Stimulated activated CD4-positive, alpha-beta T cell treated with anti-CD3 and anti-CD28 coated beads, Interleukin-4, amount 100 ng/mL, for 4 hours (primary cell): ENCODE data around the gene PPFIA2.
"Not testable (repeated sequence)": the region's sequence is repeated elsewhere in the genome, so short reads cannot be mapped to it uniquely, and the experiment has no call there.

Experiments
- DNase-seq, 2 experiments: peaks; one replicate each; pipeline ENCODE4 v3.0.0-alpha.2; 2020

The PPFIA2 gene

DNA sequence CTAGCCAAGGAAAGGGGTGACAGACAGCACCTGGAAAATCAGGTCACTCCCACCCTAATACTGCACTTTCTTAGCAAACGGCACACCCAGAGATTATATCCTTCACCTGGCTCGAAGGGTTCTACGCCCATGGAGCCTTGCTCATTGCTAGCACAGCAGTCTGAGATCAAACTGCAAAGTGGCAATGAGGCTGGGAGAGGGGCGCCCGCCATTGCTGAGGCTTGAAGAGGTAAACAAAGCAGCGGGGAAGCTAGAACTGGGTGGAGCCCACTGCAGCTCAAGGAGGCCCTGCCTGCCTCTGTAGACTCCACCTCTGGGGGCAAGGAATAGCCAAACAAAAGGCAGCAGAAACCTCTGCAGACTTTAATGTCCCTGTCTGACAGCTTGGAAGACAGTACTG lies 99.8 kb downstream of the PPFIA2 start:
- DNase-seq: not testable (repeated sequence)

DNA sequence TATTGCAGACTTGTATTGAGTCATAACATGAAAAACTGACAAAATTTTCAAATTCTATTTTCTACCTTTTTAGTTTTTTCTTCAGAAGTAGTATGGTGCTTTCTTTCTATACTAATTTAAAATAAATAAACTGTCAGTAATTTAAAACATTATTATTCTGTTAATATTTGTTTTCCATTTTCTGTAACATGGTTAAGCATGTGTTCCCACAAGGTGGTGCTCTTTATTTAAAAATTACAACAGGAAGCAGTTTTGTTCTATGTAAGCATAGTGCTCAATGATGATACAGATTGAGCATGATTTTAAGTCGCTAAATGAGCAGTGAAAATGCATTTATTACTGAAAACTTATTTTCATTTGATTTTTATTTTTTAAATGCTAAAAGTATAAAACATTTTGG lies 114.6 kb downstream of the PPFIA2 start:
- DNase-seq: no peak

- DNase-seq: no peak
These were observed 120.0 kb downstream of the PPFIA2 start for GRCh38 chr12:81639196-81639595.

DNA sequence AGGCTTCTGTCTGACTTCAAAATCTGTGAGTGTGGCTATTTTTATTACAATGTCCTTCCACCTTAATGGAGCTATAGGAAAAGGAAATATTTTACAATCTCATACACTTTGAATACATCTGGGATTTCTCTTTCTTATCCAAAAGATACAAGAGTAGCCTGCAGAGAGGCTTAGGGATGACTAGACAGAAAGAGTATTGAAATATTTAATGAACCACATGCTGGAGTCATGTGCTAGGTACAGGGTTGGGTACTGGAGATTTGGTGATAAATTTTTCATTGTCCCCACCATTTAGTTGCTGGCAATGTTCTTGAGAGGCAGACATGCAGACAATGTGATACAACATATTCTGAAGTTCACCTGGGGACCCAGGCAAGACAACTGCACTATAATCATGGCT lies 126.0 kb downstream of the PPFIA2 start:
- DNase-seq: no peak

GRCh38 chr12:81627336-81628189 lies 131.6 kb downstream of the PPFIA2 start:
- no peak for DNase-seq

DNA sequence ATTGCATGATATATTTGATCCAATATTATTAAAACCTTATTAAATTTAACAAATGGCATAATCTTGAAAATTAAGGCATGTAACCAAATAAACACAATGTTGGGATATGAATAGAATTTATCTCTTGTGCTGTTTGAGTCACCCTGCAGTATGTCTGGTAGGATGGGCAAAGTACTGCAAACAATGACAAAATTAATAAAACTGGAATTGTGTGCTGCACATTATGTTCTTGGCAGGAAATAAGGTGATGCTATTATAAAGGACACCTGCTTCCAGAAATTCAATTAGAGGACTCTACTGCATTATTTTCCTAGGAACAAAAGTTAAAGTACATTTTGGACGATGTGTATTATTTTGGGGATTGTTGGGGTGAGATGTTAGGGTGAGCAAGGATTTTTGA lies 132.7 kb downstream of the PPFIA2 start:
- DNase-seq: no peak

DNA sequence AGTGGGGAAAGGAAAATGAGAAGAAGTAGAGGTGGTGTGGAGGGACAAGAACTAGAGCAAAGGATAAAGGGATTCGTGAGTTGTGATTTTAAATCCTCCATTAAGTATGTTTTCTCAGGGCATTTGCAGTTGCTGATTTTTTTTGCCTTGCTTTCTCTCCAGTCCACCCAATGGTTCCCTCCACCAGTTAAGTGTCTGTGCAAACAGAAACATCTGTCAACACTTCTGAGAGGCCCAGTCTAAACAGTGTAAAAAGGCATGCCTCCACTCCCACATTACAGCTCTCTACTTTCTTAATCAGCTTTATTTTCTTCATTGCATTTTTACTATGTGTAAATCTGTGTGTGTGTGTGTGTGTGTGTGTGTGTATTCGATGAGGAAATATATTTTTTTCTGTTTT lies 141.2 kb downstream of the PPFIA2 start:
- DNase-seq: no peak

DNA sequence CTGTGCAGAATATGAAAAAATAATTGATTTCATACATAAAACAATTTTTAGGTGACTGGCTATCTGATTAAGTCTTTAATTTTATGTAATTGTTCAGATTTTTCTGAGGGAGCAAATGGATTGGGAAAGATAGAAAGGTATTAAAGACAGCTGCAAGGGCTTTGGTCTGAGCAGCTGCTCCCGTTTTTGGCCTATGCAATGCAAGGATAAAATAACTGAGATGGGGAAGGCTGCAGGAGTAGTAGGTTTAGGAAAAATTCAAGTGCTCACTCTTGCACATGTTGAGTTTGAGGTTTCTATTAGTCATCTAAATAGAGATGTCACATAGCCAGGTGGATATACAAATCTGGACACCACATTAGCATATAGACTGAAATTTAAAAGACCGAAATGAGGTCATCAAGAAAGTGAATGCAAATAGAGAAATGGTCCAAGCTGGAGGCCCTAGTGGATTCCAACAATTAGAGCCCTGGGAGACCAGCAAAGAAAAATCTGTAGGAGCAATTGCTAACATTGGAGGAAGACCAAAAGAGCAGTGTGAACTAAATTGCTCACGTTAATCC lies 144.0 kb downstream of the PPFIA2 start:
- no peak for DNase-seq

- DNase-seq: no peak
These were observed 147.9 kb downstream of the PPFIA2 start for GRCh38 chr12:81610955-81611889.

DNA sequence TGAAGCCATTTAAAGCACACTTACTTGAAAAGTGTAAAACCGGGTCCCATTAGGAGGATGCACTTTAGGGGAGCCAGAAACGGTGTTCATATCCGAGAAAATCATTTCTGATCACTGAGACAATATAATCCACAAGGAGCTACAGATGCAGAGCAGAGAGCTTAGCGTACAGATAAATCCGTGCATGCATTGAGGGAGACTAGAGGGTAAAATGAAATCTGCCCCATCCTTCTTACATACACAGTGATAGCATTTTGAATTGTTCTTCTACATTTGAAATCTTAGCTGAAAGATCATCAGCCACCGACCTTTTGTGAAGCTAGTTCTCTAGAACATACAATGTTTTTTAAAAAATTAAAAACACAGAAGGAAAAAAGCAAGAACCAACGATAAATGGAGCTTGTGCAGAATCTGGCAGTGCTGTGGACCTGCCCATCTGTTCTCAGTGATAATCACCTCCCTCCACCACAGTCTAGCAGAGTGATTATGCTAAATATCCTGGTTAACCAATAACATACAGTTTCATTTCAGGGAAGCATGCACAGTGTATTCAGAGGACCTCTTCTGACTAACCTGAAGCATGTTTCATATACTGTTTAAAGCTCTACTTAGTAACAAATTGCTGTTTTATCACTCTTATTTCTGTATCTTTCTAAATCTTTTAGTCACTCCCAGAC lies 161.1 kb downstream of the PPFIA2 start:
- no peak for DNase-seq

DNA sequence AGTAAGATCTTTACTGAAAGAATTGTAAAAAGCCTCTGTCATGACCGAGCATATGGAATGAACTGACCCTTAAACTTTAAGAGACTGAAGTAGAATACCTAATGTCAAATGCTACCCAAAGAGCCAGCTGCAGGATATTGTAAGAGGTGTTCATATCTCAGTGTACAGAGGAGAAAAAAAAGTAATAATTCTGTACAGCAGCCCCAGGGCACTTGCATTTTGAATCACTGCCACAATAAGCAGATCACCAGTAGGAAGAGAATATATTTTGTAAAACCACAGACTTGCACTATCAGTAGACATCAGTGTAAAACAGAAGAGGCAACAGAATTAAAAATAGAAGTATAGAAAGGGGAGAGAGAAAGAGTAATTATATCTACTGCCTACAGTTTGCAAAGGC lies 162.6 kb downstream of the PPFIA2 start:
- no peak for DNase-seq

GRCh38 chr12:81591256-81591655 lies 167.9 kb downstream of the PPFIA2 start:
- no peak for DNase-seq

- DNase-seq: not testable (repeated sequence)
These were observed 168.4 kb downstream of the PPFIA2 start for GRCh38 chr12:81590703-81591102.

GRCh38 chr12:81588235-81589008 lies 170.7 kb downstream of the PPFIA2 start:
- no peak for DNase-seq

DNA sequence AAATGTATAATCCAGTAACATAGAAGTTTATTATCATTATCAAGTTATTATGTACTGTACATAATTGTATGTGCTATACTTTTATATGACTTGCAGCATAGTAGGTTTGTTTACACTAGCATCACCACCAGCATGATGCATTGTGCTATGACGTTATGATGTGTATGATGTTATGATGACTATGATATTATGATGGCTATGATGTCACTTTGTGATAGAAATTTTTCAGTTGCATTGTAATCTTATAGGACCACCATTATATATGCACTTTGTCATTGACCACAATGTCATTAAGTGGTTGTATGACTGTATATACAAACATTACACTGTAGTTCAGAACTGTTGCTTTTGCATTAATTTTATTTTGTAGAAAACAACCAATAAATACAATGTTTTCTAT lies 173.4 kb downstream of the PPFIA2 start:
- DNase-seq: no peak

- no peak for DNase-seq
These were observed 185.9 kb downstream of the PPFIA2 start for GRCh38 chr12:81573228-81573627.

DNA sequence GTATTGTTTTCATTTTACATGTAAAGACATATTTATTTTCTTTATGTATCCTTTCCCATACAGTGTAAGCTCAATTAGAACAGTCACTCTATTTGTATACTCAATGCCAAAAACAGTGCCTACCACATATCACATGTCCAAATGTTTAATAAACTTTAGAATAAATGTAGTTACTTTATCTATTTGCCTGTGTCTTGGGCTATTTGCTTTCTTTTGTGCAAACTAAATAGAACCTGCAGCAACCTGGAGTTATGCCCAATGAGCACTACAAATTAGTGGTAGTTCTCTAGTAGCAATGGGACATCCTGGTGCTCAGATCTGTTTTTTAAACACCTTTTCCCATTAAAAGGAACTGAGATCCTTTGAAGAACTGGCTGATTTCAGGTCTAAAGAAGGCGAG lies 186.7 kb downstream of the PPFIA2 start:
- no peak for DNase-seq

- DNase-seq: no peak
These were observed 188.9 kb downstream of the PPFIA2 start for GRCh38 chr12:81570234-81570633.

DNA sequence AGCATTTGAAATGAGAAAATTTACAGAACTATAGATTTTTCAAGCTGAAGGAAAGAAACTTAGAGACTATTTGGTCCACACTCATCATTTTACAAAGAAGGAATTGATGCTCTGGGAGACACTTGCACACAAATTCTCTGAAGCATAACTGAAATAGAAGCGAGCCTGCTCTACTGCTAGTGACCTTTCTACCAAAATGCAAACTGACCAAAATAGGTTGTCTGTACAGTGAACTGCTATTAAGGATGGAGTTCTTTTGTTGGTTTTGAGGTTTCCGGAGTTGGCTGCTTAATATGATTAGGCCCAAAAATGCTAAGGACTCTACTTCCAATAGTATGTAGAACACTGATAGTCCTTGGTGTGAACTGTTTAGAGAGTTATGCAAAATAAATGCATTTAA lies 194.9 kb downstream of the PPFIA2 start:
- DNase-seq: no peak

DNA sequence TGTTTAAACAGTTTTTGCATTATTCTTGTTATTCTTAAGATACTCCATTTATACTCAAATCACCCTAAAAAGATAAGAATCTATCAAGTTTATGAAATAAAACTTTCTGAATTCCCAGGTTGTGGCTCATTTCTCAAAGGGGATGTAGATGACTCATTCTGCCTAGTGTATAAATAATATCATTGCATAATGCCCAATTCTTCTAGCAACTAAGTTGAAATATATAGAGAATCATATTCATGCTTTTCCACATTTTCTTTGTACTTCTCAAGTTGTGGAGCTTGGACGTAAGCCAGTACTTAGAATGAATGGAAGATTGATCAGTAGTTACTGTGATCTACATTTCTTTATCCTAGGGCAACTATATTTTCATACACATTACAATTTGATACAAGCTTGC lies 201.1 kb downstream of the PPFIA2 start:
- DNase-seq: no peak

- no peak for DNase-seq
These were observed 212.3 kb downstream of the PPFIA2 start for GRCh38 chr12:81546811-81547210.

DNA sequence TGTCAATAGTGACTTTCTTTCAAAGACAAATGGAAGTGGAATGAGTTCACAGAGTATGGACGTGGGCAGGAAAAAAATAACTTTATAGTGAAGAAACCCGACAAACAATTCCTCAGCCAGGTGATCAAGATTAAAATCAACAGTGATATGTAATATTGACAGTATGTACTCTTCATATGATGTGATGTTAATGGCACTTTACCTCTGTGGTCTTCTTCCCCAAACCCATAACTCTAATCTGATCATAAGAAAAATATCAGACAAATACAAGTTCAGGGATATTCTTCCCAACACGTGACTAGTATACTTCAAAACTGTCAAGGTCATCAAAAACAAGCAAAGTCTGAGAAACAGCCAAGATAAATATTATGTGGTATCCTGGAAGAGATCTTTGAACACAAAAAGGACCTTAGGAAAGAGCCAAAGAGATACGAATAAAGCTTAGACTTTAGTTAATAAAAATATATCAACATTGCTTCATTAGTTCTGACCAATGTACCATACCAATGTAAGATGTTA lies 215.5 kb downstream of the PPFIA2 start:
- DNase-seq: no peak
